HEK293 (cell line): Measurements from ENCODE around the gene FNIP1.

ENCODE experiments used
- ATF2 ChIP-seq: fragments of 450-650 bp; formaldehyde crosslinking; IDR thresholded peaks from 2 replicates; pipeline ENCODE4 v1.5.1; 2016; ENCODE audit warnings: missing biosample characterization, missing genetic modification characterization, low read depth
- FEZF1 ChIP-seq: fragments of 450-650 bp; formaldehyde crosslinking; IDR thresholded peaks from 2 replicates; pipeline ENCODE4 v1.5.1; 2016; ENCODE audit warnings: missing biosample characterization, missing genetic modification characterization
- HOXD13 ChIP-seq: sonication (generic); formaldehyde crosslinking; IDR thresholded peaks from 2 replicates; pipeline ENCODE4 v1.8.0; 2022; ENCODE audit warnings: missing genetic modification reagents, borderline replicate concordance
- KLF1 ChIP-seq: fragments of 450-650 bp; formaldehyde crosslinking; IDR thresholded peaks from 2 replicates; pipeline ENCODE4 v1.5.1; 2016; ENCODE audit warnings: missing biosample characterization, missing genetic modification characterization
- KLF7 ChIP-seq: fragments of 450-650 bp; formaldehyde crosslinking; IDR thresholded peaks from 2 replicates; pipeline ENCODE4 v1.5.1; 2016; ENCODE audit warnings: missing biosample characterization, missing genetic modification characterization, borderline replicate concordance
- KLF9 ChIP-seq: fragments of 450-650 bp; formaldehyde crosslinking; IDR thresholded peaks from 2 replicates; pipeline ENCODE4 v1.5.1; 2016; ENCODE audit warnings: missing biosample characterization, missing genetic modification characterization, low read depth
- TSHZ1 ChIP-seq: fragments of 450-650 bp; formaldehyde crosslinking; IDR thresholded peaks from 2 replicates; pipeline ENCODE4 v1.5.1; 2016; ENCODE audit warnings: missing biosample characterization, missing genetic modification characterization, borderline replicate concordance
- ZBTB21 ChIP-seq: fragments of 450-650 bp; formaldehyde crosslinking; IDR thresholded peaks from 2 replicates; pipeline ENCODE4 v1.5.1; 2017; ENCODE audit warnings: missing biosample characterization, missing genetic modification characterization
- ZBTB49 ChIP-seq: fragments of 450-650 bp; formaldehyde crosslinking; IDR thresholded peaks from 2 replicates; pipeline ENCODE4 v1.5.1; 2016; ENCODE audit warnings: missing biosample characterization, missing genetic modification characterization, low read depth
- ZBTB6 ChIP-seq: fragments of 450-650 bp; formaldehyde crosslinking; IDR thresholded peaks from 2 replicates; pipeline ENCODE4 v1.5.1; 2017; ENCODE audit warnings: missing biosample characterization, missing genetic modification characterization
- ZEB2 ChIP-seq: fragments of 450-650 bp; formaldehyde crosslinking; IDR thresholded peaks from 2 replicates; pipeline ENCODE4 v1.5.1; 2016; ENCODE audit warnings: missing biosample characterization, missing genetic modification characterization
- ZFHX2 ChIP-seq: fragments of 450-650 bp; formaldehyde crosslinking; conservative IDR thresholded peaks from 2 replicates; pipeline ENCODE4 v1.5.1; 2016; ENCODE audit warnings: missing biosample characterization, missing genetic modification characterization
- ZFP69B ChIP-seq: fragments of 450-650 bp; formaldehyde crosslinking; IDR thresholded peaks from 2 replicates; pipeline ENCODE4 v1.5.1; 2016; ENCODE audit warnings: missing biosample characterization, missing genetic modification characterization
- ZNF133 ChIP-seq: fragments of 450-650 bp; formaldehyde crosslinking; IDR thresholded peaks from 2 replicates; pipeline ENCODE4 v1.5.1; 2016; ENCODE audit warnings: missing biosample characterization, missing genetic modification characterization
- ZNF138 ChIP-seq: fragments of 450-650 bp; formaldehyde crosslinking; IDR thresholded peaks from 2 replicates; pipeline ENCODE4 v1.5.1; 2016; ENCODE audit warnings: missing biosample characterization, missing genetic modification characterization, borderline replicate concordance
- ZNF2 ChIP-seq: fragments of 450-650 bp; formaldehyde crosslinking; IDR thresholded peaks from 2 replicates; pipeline ENCODE4 v1.5.1; 2016; ENCODE audit warnings: missing biosample characterization, missing genetic modification characterization
- ZNF23 ChIP-seq: fragments of 450-650 bp; formaldehyde crosslinking; IDR thresholded peaks from 2 replicates; pipeline ENCODE4 v1.5.1; 2016; ENCODE audit warnings: missing biosample characterization, missing genetic modification characterization, borderline replicate concordance
- ZNF24 ChIP-seq: fragments of 450-650 bp; formaldehyde crosslinking; IDR thresholded peaks from 2 replicates; pipeline ENCODE4 v1.5.1; 2016; ENCODE audit warnings: missing biosample characterization, missing genetic modification characterization
- ZNF292 ChIP-seq: fragments of 450-650 bp; formaldehyde crosslinking; IDR thresholded peaks from 2 replicates; pipeline ENCODE4 v1.5.1; 2016; ENCODE audit warnings: low read depth, missing biosample characterization, missing genetic modification characterization, borderline replicate concordance
- ZNF335 ChIP-seq: fragments of 450-650 bp; formaldehyde crosslinking; conservative IDR thresholded peaks from 2 replicates; pipeline ENCODE4 v1.5.1; 2016; ENCODE audit warnings: missing biosample characterization, missing genetic modification characterization
- ZNF350 ChIP-seq: fragments of 450-650 bp; formaldehyde crosslinking; IDR thresholded peaks from 2 replicates; pipeline ENCODE4 v1.5.0; 2017; ENCODE audit warnings: missing biosample characterization, mild to moderate bottlenecking, missing genetic modification characterization
- ZNF362 ChIP-seq: fragments of 450-650 bp; formaldehyde crosslinking; IDR thresholded peaks from 2 replicates; pipeline ENCODE4 v1.5.1; 2016; ENCODE audit warnings: missing biosample characterization, missing genetic modification characterization
- ZNF521 ChIP-seq: fragments of 450-650 bp; formaldehyde crosslinking; IDR thresholded peaks from 2 replicates; pipeline ENCODE4 v1.5.1; 2017; ENCODE audit warnings: missing biosample characterization, mild to moderate bottlenecking, missing genetic modification characterization
- ZNF530 ChIP-seq: fragments of 450-650 bp; formaldehyde crosslinking; IDR thresholded peaks from 2 replicates; pipeline ENCODE4 v1.5.1; 2016; ENCODE audit warnings: low read depth, missing biosample characterization, missing genetic modification characterization
- ZNF580 ChIP-seq: fragments of 450-650 bp; formaldehyde crosslinking; IDR thresholded peaks from 2 replicates; pipeline ENCODE4 v1.5.1; 2016; ENCODE audit warnings: missing biosample characterization, missing genetic modification characterization
- ZNF610 ChIP-seq: fragments of 450-650 bp; formaldehyde crosslinking; IDR thresholded peaks from 2 replicates; pipeline ENCODE4 v1.5.1; 2016; ENCODE audit warnings: missing biosample characterization, missing genetic modification characterization, borderline replicate concordance
- ZNF692 ChIP-seq: fragments of 450-650 bp; formaldehyde crosslinking; IDR thresholded peaks from 2 replicates; pipeline ENCODE4 v1.5.1; 2016; ENCODE audit warnings: missing biosample characterization, missing genetic modification characterization
- ZNF792 ChIP-seq: fragments of 450-650 bp; formaldehyde crosslinking; IDR thresholded peaks from 2 replicates; pipeline ENCODE4 v1.5.1; 2016; ENCODE audit warnings: missing biosample characterization, missing genetic modification characterization

The FNIP1 gene

GRCh38 chr5:131635684-131636572 is 160.9 kb downstream of the FNIP1 start (continued):
- TF ChIP-seq ZBTB6 (tag by site-specific recombination) (no peak), ZNF792 (tag by site-specific recombination) (no peak), HOXD13 (no peak), ZNF350 (tag by site-specific recombination) (no peak), ZFP69B (tag by site-specific recombination) (no peak), ZNF580 (tag by site-specific recombination) (no peak), ZNF23 (tag by site-specific recombination) (no peak), ZNF530 (tag by site-specific recombination) (no peak), ZNF692 (tag by site-specific recombination) (no peak), ZBTB49 (tag by site-specific recombination) (no peak), KLF9 (tag by site-specific recombination) (no peak), ZNF2 (no peak), ATF2 (tag by site-specific recombination) (peak; percentile 94), ZNF138 (tag by site-specific recombination) (no peak), FEZF1 (tag by site-specific recombination) (no peak), ZNF335 (tag by site-specific recombination) (peak; percentile 76), ZNF610 (tag by site-specific recombination) (no peak), KLF1 (tag by site-specific recombination) (no peak), ZFHX2 (no peak), KLF7 (tag by site-specific recombination) (no peak), ZNF521 (tag by site-specific recombination) (no peak), ZEB2 (tag by site-specific recombination) (peak; percentile 44; the same call in 1 of the 2 replicates), TSHZ1 (tag by site-specific recombination) (no peak), ZNF292 (tag by site-specific recombination) (no peak), ZNF133 (tag by site-specific recombination) (no peak), ZNF362 (tag by site-specific recombination) (no peak), ZNF24 (tag by site-specific recombination) (no peak), ZBTB21 (peak; percentile 71)
